GM19397 (cell line): ENCODE measurements around the gene KIRREL3.

Experiments
- ATAC-seq: cut with Tn5 transposase; IDR thresholded peaks from one replicate; pipeline ENCODE4 v1.9.1; 2021; ENCODE audit warnings: mild to moderate bottlenecking, moderate library complexity; ENCODE audit not compliant: unreplicated experiment

Gene KIRREL3

DNA sequence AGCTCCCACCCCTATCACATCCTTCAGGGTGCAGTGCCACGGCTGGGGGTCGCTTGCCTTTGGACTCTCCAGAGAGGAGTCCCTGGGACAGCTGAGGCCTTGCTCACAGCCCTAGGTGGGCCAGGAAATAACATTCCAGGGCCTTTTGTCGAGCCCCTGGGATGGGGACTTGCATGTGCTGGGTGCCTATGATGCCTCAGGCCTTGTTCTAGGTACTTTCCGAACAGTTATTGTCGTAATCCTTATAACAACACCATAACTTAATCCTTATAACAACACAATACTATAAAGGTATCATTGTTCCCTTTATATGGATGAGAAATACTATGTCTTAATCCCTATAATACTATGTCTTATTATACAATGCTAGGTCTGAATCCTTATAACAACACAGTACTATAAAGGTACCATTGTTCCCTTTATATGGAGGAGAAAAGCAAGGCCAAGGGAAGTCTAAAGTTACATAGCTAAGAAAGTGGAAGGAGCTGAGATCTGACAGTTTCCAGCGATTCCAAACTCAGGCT, 408.5 kb downstream of the KIRREL3 start:
- ATAC-seq, result no peak

DNA sequence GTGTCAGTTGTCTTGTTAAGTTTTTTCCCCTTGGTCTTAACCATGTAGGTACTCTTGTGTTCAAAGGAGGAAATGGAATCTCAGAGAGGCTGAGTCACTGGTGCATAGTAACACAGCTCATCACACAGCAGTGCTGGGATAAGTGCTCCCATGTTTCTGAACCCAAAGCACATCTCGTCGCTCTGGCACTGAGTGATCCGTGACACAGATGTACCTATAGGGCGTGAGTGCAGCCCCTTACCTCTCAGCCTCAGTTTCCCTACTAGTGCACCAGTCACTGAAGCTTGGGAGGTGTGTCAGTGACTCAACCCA, 411.1 kb downstream of the KIRREL3 start:
- ATAC-seq, result no peak

DNA sequence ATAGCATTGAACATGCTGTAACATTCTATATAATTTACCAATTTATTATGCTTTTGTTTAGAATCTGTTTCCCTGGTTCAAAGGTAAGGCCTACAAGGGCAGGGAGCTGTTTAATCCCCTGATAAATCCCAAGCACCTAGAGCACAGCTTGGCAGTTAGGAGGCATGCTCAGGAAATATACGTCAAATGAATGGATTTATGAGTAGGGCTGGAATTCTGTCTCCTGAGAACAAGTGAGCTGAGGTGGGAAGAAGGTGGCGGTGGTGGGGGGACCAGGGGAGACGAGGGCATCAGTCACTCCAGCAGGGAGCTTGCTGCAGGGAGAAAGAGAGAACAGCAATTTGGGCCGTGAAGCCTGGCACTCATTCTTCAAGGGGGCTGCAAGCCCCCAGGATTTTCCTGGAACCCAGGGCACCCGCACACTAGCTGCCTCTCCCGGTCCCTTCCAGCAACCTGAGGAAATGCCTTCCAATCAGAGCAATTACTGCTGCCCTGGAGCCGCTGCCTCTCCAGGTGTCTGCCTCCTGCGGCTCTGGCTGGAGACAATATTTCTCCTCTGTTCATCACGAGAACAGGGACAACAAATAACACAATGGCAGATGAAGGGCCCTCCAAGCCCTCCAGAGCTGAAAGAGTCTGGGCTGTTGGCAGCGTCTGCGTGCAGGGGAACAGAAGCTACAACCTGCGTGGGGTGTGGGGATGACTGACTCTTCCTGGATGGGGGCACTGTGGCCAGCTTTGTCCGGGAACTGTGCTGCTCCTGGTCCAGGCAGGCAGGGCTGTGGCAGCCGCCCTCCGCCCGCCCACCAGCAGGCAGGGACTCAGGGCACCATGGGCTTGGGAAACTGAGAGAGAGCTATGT, 411.7 kb downstream of the KIRREL3 start:
- no peak for ATAC-seq

DNA sequence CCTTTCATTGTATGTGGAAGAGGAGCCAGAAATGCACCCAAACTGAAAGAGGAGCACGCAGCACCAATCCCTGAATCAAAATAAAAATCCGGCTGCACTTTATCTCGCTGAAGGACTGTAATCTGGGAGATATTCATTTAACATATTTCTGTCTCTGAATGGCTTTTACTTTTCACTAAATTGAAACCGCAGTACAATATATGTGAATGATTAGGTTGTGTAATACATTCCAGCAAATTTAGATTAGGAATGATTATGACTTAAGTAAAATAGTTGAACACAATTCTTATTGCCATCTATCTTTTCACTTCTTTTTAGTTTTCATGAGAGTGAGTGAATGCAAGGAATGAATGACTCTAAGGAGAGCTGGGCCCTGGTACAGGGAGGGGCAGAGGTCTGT, 413.0 kb downstream of the KIRREL3 start:
- ATAC-seq, result no peak

DNA sequence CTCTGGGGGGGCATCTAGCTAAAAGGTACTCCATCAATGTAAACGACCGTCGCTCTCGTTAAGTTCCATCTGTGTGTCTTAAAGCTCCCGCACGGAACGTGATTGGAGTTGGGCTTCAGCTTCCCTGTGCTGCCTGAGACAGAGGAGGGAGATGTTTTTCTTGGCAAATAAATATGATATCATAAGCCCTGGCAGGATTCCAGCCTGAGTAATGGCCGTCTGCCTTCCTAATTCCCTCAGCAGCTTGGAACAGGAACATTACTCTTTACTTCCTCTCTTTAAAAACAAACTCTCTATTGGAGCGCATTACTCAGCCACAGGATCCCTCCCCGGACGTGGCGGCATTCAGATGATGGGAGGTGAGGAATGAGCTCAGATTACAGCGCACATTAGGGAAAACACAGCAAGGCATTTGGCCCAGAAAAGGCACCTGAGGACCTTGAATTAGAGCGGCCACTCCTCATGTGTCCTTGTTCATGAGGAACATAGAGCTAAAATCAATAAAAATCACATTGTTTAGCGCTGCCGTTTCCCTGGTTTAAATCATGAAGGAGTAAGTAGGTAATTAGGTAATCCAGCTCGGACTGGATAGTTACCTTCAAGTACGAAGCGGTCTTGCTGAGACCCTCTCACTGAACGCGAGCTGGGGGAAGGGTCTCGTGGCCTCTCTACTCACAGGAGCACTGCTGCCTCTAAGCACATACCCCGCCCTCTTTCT, 414.6 kb downstream of the KIRREL3 start:
- no peak for ATAC-seq

DNA sequence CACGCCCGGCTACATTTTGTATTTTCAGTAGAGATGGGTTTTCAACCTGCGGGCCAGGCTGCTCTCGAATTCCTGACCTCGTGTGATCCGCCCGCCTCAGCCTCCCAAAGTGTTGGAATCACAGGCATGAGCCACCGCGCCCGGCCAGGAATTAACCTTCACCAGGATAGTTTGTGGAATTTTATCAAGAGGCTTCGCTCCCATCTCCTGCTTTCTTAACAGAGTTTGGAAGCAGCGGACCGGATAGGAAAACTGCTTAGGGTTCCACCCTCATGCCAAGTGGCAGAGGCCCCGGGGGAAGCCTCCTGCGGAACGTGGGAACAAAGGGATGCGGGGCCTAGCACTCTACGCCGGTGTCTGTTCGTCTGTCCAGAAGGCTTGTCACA, 415.2 kb downstream of the KIRREL3 start:
- ATAC-seq, result no peak

DNA sequence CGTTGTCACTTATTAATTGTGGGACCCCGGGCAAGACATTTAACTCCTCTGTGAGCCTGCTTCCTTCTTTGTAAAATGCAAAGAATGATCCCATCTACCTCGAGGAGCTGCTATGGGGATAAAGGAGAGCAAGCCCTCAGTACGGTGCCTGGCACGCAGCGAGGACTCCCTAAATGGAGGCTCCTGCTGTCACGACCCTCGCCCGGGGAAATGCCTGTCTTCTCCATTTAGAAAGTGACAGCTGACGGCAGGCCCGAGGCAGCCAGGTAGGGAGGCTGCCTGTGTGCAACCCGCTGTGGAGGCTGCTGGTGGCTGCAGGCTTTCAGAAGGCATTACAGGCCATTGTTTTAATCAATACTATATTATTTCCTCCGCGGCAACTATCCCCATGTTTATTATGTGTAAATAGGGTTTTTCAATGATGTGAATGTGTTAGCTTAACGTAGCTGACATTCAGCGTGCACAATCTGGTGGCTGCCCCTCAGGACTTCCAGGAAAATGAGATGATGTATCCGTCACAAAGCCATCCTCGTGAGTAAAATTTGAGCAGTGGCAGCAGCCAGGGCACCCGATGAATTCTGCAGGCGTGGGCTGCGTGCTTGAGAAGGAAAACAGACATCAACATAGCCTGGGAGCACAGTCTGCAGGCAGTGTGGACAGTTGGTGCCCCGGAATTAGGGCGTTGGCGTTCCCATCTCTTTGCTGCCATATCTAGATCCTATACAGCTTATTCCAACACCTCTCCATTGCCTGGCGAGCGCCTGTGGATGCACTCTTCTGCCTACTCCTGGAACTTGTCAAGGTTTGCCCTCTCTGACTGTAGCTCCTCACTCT, 416.8 kb downstream of the KIRREL3 start:
- ATAC-seq, result no peak

DNA sequence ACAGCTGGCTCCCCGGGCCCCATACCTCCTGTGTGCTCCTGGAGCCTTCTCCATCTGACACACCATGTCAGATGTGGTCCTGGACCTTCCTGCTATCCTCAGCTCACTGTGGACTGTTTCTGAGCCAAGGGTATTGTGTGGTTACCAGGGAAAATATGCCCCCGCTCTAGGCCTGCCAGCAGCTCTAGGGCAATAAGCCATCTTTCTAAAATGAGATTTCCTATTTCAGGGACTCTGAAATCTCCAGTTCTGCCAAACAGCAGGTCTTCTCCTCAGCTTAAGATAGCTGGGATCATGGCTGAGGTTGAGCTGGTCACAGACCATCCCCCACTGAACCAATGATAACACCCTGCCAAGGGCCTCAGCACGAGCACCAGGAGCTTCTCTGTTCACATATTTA, 417.5 kb downstream of the KIRREL3 start:
- no peak for ATAC-seq

DNA sequence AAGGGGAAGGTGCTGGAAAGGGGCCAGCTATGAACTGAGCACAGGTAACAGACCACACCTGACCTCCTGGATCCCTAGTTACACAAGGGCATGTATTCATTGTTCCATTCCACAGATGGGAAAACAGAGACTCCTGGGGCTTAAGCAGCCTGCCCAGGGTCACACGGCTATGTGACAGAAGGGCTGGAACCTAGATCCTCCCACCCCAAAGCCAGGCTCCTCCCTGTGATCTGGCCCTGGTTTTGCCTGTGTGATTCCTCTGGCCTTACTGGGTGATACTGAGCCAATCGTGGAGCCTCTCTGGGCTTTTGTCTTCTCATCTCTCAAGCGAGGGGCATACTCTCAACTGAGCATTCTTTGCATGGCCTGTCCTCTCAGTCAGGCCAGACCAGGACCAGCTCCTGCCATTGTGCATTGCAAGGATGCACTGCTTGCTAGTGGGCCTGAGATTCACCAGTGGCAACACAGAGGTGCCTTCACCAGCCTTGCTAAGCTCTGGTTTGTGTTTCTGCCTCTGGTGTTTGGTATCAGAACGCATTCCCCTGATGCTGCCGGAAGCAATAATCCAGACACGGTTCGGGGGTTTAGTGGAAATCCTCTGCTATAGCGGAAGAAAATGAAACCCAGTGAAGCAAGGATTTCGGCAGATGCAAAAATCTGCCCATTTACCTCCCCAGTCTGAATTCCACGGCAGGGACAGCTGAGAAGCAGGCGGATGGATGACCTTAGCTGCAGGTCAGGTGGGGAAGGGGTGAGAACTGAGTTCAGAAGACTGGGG, 418.5 kb downstream of the KIRREL3 start:
- ATAC-seq, result no peak

DNA sequence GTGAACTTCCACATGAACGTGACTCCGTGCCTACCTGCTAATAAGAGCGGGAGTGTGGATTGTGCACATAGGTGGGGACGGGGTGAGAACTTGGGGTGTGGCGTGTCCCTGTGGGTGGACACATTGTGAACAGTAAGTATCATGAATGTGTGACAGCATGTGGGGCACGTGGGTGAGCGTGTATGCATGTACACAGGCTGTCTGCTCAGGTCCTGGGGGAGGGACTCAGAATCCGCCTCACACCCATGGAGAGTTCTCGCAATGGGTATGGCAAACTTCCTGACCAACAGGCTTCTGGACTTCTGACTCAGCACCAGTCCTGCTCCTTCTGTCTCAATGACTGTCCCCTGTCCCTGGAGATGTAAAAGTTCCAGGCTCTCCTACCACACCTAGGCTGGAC, 422.1 kb downstream of the KIRREL3 start:
- no peak for ATAC-seq

DNA sequence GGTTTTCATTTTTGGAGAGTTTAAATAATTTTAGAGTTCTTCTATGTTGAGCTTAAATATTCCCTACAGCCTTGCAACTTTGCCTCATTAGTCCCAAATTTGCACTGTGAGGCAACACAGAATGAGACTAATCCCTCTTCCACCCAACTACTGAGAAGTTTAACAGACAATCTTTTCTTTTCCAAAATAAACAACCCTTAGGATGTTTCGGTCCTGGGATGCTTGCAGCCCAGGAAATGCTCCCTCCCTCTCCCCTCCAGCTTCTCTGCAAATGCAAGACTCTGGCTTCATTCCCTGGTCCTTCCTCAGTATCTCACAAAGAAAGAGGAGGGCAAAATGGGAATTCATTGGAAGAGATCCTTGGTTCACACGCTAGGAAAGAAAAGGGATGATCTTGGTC, 422.5 kb downstream of the KIRREL3 start:
- ATAC-seq, result no peak

DNA sequence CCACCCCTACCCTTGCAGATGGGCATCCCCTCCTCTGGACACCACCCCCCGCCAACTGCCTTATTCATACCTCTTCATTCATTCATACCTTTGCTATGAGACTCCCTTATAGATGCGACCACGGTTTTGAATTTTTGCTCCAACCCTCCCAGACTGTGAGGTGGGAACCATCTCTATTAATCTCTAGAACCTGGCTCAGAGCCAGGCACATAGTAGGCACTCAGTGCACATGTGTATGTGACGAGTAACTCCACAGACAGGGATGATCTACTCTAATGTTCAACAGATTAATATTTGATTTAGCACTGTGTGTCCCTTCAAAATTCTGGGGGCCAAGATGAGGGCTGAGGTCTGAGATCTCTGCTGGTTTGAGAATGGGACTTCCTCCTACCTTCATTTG, 424.7 kb downstream of the KIRREL3 start:
- no peak for ATAC-seq

DNA sequence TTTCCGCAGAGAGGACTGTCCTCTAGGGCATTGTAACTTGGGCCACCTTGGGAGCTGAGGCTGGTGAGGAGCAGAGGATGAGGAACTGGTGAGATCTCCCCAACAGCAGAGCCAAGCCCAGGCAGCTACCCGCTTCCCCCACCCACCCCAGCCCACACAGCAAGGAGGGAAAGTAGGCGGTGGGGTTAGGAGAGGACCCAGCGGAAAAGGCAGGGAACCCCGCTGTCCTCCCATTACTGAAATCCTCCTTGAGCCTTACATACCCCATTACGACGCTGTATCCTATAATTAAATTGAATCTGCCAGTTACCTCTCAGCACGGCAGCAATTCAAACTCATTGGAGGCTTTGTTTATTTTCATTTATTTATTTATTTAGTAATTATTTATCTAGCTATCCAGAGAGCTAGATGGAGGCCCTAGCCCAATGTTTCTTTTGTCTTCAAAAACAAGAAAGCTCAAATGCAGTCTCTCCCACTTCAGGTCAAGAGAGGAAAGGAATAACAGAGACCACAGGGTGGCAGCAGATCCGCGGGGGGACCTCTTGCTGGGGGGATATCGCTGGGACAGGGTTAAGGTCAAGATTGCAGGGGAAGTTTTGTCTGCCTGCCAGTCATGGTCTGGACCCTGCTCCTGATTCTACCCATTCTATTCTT, 427.1 kb downstream of the KIRREL3 start:
- no peak for ATAC-seq

DNA sequence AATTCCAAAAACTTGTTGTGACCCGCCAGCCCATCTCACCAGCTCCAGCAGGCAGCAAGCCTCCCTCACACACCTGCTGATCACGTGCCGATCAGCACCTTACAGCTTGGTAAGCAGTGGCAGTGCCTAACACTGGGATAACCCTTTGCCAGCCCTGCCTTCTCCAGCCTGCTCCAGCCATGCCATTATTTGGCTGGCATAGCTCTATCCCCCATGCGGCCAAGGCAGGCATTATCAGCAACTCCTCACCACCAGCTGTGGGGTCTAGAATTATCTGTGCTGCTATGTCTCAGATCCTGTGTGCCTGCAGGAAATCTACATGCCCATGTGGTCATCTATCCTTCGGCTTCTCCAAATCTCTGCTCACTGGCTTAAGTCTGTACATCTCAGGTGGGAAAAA, 430.1 kb downstream of the KIRREL3 start:
- ATAC-seq, result no peak

DNA sequence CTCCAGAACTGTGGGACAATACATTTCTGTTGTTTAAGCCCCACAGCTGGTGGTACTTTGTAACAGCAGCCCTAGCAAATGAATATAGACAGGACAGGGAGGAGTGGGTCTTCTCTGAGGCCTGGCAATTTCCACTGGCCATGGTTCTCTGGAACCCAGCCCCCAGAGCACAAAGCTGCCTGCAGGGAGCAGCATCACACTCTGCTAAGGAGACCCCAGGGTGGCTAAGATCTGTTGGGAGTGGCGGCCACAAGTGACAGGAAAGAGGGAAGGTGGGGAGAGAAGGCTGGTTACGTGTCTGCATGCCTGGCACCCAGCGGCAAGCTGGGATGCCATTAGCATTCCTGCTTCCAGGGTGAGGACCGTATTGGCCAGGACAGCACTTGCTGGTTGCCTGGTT, 433.2 kb downstream of the KIRREL3 start:
- ATAC-seq, result no peak

DNA sequence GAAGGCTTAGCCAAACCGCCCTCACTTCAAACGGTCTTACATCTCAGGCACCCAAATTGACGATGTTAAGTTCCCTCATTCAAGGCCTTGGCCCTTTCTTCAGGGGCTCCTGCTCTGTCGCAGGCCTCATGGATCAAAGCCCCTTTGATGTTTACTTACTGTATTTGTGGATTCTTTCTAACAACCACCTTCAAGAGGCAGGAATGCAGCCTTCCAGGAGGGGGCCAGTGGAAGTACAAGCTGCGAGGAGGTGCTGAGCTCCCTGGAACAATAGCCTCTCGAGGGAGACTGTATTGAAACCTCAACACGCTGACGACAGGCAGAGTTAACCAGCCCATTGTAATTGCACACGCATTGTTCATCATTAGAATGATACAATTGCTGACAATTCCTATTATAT, 436.0 kb downstream of the KIRREL3 start:
- no peak for ATAC-seq

DNA sequence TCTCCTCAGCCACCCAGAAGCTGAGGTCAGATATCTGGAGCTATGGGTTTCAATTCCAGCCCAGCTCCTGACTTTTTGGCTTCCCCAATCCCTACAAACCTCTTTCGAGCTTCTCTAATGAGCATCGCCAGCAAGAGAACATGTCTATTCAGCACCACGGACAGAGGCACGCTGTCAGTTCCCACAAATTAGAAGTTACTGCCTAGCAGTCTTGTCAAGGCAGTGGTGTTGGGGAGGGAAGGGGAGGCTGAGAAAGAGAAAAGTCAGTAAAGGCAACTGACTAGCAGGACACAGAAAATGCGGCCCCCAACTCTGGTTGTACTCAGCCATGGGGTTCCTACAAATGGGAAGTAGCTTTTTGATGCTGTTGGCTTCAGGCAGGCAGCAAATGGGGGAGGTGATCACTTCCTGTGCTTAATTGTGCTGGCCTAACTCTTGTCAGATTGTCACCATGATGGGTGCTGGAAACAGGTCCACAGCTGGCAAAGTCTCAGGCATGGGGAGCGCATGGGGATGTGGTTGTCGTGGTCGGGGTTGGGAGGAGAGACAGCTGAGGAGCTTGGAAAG, 439.2 kb downstream of the KIRREL3 start:
- no peak for ATAC-seq

DNA sequence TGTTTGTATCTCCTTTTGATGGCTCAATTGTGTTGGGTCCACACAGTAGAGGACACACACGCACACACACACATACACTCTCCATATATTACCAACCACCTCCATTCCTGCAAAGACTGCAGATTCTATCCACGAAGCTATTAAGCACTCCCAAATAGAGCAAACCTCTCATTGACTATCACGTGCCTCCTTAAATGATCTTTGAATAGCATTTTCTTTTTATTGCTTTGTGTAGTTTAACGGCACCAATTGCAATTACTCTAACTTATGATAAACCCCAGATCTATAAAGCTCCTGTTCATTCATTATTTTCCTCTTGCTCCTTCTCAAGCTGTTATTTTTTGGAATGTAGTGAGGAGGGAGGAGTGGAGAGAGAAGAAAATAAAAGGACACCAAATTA, 440.3 kb downstream of the KIRREL3 start:
- no peak for ATAC-seq

DNA sequence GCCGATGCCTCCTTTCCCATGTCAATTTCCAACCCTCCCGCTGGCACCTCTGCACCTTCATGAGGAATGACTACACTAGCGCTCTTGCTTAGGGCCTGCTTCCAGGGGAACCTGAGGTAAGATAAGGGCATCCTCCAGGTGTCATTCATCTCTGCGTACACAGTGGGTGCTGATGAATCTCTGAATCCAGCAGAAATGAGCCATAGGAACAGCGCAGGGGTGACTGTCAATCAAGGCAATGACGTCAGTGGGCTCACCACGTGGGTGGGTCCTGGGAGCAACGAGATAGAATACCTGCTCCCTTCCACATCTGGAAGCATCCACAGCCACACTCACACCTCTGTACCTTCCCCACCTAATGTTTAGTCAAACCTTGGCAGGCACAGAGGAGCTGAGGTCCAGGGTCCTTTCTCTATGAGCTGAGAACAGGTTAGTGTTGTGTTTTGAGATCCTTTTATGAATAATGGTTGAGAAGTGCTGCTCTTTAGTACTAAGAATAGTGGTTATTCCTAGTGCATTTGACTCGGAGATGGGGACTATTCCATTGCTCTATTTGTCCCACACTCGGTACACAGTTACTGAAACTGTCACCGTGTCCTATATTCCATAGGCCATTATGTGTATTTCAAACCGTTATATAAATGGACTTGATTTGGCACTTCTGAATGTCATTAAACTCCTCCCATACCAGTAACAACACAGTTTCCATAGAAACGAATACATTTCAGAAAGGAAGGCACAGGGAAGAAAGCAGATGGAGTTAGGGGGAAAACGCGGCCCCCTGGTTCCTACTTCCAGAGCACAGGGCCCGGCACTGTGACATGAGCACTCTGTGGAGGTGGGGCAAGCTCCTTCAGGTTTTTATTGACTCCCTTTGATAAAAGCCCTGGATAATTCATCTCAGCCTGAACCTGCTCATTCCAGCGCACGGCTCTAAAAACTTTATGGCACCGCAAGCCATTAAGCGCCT, 451.7 kb downstream of the KIRREL3 start:
- no peak for ATAC-seq
